Left ventricle myocardium superior (tissue), 1 donor: ENCODE measurements around the gene TNRC6A. TPM values are rescaled to one million over a fixed set of nuclear protein-coding genes. Genes with fewer than 3 reads are reported as not detected.
"Not testable (repeated sequence)": the region's sequence is repeated elsewhere in the genome, so short reads cannot be mapped to it uniquely, and the experiment has no call there.

ENCODE experiments used
- ATAC-seq: fragments of 200-7000 bp; cut with Tn5 transposase; one replicate; pipeline ENCODE4 v1.9.1; 2020; ENCODE audit warnings: mild to moderate bottlenecking, moderate library complexity
- DNase-seq: peaks from one replicate; pipeline ENCODE4 v3.0.0-alpha.2; 2020
- intact Hi-C: fragments of 100-400 bp; cut with micrococcal nuclease; formaldehyde crosslinking; loops from one replicate; pipeline ENCODE4 v1.11.0; 2022
- total RNA-seq: library from RNA; stranded (reverse); fragmentation: NEBNext Ultra II Directional; extraction: Animal tissue kit (Norgen Biotek cat#: 25700); gene quantifications from one replicate; pipeline ENCODE4 v1.2.1, GENCODE V29; 2021
- donor health status: DM: no; HTN: yes; CAD: no; lungs with severe emphysema.

TNRC6A gene
- total RNA-seq, 1 donor from 2014 or later: 37.0 TPM

DNA sequence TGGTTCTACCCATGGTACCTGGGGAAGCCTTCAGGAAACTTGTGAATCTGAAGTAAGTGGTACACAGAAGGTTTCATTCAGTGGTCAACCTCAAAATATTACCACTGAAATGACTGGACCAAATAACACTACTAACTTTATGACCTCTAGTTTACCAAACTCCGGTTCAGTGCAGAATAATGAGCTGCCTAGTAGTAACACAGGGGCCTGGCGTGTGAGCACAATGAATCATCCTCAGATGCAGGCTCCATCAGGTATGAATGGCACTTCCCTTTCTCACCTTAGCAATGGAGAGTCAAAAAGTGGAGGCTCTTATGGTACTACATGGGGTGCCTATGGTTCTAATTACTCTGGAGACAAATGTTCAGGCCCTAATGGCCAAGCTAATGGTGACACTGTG, 60.4 kb downstream of the TNRC6A start:
- DNase-seq (no peak), ATAC-seq (no peak)
- intact Hi-C loops: no loop called here

- ATAC-seq: peak; percentile 49
- intact Hi-C loops: loop anchor here (10.0 kb wide), 1 partner anchor 144 kb away; no protein-coding TSS in a partner anchor
Measured at GRCh38 chr16:24800586-24800985, 71.1 kb downstream of the TNRC6A start.

DNA sequence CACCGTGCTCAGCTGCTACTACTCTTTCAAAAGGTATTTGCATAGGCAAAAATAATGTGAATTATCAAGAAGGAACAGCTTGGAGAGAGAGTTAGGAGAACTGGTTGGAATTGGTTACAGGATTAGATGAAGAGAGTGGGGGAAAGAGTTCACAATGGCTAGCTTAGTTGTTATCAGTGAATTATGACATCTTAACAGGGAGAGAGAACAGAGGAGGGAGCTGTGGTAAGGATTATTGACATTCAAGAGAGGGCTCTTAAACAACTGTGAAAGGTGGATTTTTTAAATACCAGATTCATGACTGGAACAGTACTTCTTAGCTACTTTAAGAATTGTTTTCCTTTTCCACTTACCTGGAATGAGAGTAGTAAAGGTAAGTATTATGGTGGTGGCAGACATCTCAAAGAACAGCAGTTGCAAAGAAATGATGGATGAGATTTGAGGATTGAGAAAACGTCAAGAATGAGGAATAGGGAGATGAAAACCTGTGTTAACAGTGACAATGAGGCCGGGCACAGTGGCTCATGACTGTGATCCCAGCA, 72.4 kb downstream of the TNRC6A start:
- no peak for ATAC-seq
- DNase-seq: no peak
- intact Hi-C loops: loop anchor here (10.0 kb wide), 1 partner anchor 143 kb away; no protein-coding TSS in a partner anchor

More at GRCh38 chr16:24800586-24800985, 71.1 kb downstream of the TNRC6A start:
- DNase-seq: no peak

GRCh38 chr16:24805484-24805883, 76.0 kb downstream of the TNRC6A start:
- no peak for ATAC-seq
- intact Hi-C loops: loop anchor here (5.0 to 10.0 kb wide), 2 partner anchors 139 to 238 kb away; no protein-coding TSS in a partner anchor
- DNase-seq: no peak

- DNase-seq: no peak
- intact Hi-C loops: loop anchor here (5.0 to 10.0 kb wide), 2 partner anchors 138 to 240 kb away; no protein-coding TSS in a partner anchor
- no peak for ATAC-seq
Measured at GRCh38 chr16:24807301-24807700, 77.8 kb downstream of the TNRC6A start.

GRCh38 chr16:24810951-24811843, 81.7 kb downstream of the TNRC6A start:
- ATAC-seq (peak; percentile 50), DNase-seq (no peak)
- intact Hi-C loops: no loop called here

DNA sequence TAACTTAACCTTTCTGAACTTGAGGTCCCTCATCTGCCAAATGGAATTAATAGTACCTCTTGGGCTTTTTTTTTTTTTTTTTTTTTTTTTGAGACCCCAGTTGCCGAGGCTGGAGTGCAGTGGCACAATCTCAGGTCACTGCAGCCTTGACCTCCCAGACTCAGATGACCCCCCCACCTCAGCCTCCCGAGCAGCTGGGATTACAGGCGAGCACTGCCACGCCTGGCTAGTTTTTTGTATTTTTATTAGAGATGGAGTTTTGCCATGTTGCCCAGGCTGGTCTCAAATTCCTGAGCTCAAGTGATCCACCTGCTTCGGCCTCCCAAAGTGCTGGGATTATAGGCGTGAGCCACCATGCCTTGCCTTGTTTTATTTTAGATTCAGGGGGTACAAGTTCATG, 83.4 kb downstream of the TNRC6A start:
- intact Hi-C loops, DNase-seq, ATAC-seq: not testable (repeated sequence)

DNA sequence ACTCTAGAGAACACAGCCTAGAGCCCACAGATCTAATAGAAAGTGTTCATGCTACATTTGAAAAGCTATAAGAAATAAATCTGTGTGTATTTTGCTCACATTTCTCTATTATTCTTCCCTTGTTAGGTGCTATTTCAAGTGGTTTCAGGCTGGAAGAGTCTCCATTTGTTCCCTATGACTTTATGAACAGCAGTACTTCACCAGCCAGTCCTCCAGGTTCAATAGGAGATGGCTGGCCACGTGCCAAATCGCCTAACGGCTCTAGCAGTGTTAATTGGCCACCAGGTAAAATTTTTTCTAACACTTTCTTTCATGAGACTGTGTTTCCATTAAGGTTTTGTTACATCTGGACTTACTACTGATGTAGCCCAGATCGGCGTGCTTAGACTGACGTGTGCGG, 85.6 kb downstream of the TNRC6A start:
- DNase-seq: no peak
- intact Hi-C loops: no loop called here

DNA sequence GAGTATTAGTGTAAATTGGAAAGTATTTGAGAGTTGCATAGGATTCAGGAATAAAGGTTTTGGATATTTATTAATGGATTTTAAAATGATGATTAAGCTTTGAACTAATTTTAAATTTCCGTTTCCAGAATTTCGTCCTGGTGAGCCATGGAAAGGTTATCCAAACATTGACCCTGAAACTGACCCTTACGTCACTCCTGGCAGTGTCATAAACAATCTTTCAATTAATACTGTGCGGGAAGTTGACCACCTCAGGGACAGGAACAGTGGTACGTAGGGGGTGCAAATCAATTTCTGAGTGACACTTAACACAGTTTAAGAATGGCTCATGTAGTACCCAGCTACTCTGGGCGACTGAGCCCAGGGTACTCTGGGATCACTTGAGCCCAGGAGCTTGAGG, 87.2 kb downstream of the TNRC6A start:
- no peak for DNase-seq
- no peak for ATAC-seq
- intact Hi-C loops: no loop called here

More for the DNA sequence above, 85.6 kb downstream of the TNRC6A start:
- no peak for ATAC-seq

GRCh38 chr16:24819462-24820040, 90.1 kb downstream of the TNRC6A start:
- ATAC-seq (no peak), DNase-seq (no peak)
- intact Hi-C loops: no loop called here

DNA sequence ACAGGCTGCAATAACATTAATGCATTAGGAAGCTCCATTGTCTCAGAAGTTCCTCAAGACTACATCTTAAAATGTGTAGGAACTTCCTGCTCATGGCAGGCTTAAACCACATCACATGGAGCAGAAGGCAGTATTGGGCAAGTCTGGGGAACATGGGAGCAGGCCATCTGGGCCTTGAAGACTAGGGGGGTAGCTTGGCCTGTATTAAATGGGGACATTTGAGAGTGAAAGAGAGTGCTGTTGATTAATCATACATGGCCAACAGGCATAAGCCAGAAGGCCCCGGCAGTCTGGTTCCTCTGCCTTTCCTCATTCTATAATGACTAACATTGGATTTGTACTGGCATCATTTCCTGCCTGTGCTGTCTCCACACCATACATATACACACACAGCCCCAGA, 91.1 kb downstream of the TNRC6A start:
- DNase-seq (no peak), ATAC-seq (no peak)
- intact Hi-C loops: no loop called here

DNA sequence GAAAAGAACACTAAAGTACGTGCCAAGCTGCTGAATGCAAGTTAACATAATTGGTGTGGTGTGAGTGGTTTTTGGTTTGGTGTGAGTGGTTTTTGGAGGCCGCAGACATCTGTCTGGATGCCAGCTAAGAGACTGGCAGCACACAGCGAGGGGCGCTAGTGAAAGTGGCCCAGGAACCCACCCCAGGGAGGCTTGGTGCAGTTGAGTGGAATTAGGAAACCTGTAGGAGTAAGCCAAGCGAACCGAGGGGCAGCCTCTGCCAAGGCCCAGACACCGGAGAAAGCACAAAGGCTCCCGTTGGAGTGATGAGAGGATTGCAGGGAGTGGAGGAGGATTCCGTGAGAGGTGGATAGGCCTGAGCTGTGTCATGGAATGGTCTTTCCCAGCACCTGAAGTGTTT, 91.7 kb downstream of the TNRC6A start:
- ATAC-seq: no peak
- DNase-seq: no peak
- intact Hi-C loops: no loop called here

DNA sequence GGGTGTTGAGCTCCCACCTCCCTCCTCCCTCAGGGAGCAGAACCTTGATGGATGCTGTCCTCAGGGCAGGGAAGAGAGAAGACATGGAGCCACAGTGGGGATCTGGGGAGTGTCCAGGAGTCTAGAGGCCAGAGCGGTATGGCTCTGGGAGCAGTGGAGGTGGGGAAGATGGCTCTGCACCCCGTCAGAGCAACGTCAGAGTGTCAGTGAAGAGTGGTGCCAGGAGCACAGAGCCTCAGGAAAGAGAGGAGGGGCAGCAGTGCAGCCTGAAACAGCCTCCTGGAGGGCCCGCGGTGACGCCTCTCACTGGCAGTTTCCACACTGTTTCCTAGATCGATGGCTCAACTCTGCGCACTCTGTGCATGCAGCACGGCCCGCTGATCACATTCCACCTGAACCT, 93.1 kb downstream of the TNRC6A start:
- DNase-seq (no peak), ATAC-seq (peak; percentile 32)
- intact Hi-C loops: no loop called here

- DNase-seq (no peak), ATAC-seq (peak; percentile 53)
- intact Hi-C loops: no loop called here
Measured at GRCh38 chr16:24822974-24823373, 93.5 kb downstream of the TNRC6A start.

GRCh38 chr16:24825696-24826095, 96.2 kb downstream of the TNRC6A start:
- ATAC-seq: no peak

GRCh38 chr16:24826096-24826690, 96.7 kb downstream of the TNRC6A start:
- no peak for ATAC-seq
- intact Hi-C loops: no loop called here
- no peak for DNase-seq

More at GRCh38 chr16:24825696-24826095, 96.2 kb downstream of the TNRC6A start:
- no peak for DNase-seq
- intact Hi-C loops: no loop called here

DNA sequence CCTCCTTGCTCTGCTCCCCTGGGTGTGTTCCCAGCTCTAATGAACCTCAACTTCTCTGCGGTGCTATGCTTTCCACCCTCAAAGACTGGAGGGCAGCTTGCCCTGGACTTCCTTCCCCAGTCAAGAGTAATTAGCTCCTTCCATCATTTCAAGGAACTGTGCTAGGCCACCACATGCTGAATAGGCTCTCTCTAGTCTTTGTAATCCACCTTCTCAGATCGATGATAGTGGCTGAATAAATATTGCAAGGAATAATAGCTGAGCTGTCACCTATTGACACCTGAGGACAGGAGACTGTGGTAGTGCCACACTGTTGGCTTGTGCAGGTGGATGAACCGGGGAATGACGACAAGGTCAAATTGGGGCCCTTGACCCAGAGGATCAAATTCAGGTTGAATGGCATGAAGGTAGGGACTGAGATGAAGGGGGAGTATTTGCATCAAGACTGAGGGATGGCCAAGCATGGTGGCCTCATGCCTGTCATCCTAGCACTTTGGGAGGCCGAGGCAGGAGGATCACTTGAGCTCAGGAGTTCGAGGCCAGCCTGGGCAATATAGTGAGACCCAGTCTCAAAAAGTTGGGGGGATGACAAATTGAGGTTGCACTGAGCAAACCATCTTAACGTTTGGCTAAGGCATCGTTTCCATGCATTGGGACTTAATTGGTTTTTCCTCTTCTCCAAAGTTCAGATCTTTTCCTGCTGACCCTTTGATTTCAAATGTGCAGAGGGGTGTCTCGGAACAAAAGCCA, 97.5 kb downstream of the TNRC6A start:
- DNase-seq (no peak), ATAC-seq (no peak)
- intact Hi-C loops: no loop called here

DNA sequence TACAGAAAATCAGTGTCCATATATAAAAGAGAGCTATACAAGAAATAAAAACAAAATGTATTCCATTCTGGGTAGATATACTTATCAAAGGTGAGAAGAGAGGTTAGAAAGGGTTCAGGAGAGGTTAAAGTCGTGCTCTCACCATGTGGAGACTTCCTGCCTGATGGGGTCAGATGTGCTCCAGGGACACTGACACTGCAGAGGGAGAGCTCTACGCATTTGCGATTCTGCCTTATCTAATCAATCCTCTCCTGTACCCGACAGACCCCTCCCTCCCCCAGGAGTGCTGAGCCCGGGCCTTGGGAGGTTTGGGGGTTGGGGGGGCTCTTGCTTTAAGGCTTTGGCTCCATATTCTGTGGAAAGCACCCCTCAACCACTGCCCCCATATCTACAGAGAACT, 99.7 kb downstream of the TNRC6A start:
- intact Hi-C loops: no loop called here
- ATAC-seq: no peak

GRCh38 chr16:24833352-24833751, 103.9 kb downstream of the TNRC6A start:
- ATAC-seq: no peak
- intact Hi-C loops: no loop called here
- DNase-seq: no peak

More for the DNA sequence above, 99.7 kb downstream of the TNRC6A start:
- DNase-seq: no peak
